Choroid plexus epithelial cell (primary cell): Measurements from ENCODE around the gene CYB561D1.
"Not testable (repeated sequence)": the region's sequence is repeated elsewhere in the genome, so short reads cannot be mapped to it uniquely, and the experiment has no call there.

Source experiments
- DNase-seq: peaks from one replicate; pipeline ENCODE4 v3.0.0-alpha.2; 2010; ENCODE audit warnings: low read depth
- H3K4me3 ChIP-seq: 2 replicates; pipeline ENCODE4 v1.5.1; 2011; ENCODE audit warnings: low read depth, mild to moderate bottlenecking, control low read depth, low read length, moderate library complexity
- TF ChIP-seq, protein P1 (sequence below): conservative IDR thresholded peaks from 2 replicates; pipeline ENCODE4 v1.5.1; 2011; ENCODE audit warnings: low read depth, mild to moderate bottlenecking, control low read depth, inconsistent platforms, low read length, moderate library complexity

Gene CYB561D1

DNA sequence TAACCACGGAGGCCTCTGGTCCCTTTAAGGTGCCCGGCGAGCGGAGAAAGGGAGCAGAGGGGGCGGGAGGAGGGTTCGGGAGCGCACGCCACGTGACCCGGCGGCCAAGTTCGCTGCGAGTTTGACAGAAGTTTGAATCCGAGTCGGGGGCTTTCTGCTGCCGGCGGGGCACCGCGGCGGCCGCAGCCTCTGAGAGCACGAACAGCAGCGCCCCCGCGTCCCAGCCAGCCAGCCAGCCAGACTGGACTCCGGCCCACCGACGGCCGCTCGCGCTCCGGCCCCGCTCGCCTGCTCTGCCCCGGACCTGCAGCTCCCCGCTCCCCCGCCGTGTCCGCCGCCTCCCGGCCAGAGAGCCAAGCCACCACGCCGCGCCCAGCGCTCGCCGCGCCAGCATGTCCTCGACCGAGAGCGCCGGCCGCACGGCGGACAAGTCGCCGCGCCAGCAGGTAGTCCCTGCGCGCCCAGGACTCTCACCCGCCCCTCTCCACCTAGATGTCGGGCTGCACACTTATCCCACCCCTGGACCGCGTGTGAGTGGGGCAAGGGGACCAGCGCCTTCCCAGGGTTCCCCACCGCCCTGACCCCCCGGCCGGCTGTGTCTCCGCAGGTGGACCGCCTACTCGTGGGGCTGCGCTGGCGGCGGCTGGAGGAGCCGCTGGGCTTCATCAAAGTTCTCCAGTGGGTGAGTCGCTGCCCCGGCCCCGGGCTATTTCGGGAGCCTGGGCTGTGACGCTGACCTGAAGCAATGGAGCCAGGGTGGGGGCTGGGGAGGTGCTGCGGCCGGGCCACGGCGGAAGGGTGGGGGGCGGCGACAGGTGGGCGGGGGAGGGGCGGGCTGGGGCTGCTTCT is 27.2 kb upstream of the CYB561D1 start, which contains the start of gene SYPL2:
SYPL2 (plus strand) TSS at position 95 of the 849 bp plus-strand sequence; CDS start at position 393, 298 bp downstream.
- peak; percentile 5 for DNase-seq
- peak within 1 kb of the TSS; percentile 53 for H3K4me3 ChIP-seq
- TF ChIP-seq, protein P1, sequence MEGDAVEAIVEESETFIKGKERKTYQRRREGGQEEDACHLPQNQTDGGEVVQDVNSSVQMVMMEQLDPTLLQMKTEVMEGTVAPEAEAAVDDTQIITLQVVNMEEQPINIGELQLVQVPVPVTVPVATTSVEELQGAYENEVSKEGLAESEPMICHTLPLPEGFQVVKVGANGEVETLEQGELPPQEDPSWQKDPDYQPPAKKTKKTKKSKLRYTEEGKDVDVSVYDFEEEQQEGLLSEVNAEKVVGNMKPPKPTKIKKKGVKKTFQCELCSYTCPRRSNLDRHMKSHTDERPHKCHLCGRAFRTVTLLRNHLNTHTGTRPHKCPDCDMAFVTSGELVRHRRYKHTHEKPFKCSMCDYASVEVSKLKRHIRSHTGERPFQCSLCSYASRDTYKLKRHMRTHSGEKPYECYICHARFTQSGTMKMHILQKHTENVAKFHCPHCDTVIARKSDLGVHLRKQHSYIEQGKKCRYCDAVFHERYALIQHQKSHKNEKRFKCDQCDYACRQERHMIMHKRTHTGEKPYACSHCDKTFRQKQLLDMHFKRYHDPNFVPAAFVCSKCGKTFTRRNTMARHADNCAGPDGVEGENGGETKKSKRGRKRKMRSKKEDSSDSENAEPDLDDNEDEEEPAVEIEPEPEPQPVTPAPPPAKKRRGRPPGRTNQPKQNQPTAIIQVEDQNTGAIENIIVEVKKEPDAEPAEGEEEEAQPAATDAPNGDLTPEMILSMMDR, result no peak

DNA sequence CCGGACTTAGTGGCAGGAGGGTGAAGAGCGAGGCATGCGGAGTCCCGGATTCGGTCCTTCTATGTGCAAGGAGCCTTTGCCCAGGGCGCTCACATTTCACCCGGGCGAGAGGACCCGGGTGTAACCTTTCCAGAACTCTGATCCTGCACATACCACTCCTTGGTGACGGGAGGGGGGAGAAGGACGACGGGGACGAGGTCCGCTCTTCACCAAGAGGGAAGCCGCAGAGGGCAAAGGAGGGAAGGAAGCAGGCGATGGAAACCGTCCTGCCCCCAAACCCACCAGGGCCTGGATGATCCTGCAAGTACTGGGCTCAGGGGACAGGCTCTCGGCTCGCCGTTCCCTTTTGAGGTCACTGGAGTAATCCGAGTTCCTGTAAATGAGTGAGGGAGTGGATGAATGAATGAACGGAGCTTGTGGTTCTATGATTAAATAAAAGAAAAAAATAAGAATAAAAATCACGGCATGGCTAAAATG is 26.6 kb upstream of the CYB561D1 start:
- DNase-seq, result no peak
- TF ChIP-seq, protein P1, result no peak
- no peak overlapping the region for H3K4me3 ChIP-seq

DNA sequence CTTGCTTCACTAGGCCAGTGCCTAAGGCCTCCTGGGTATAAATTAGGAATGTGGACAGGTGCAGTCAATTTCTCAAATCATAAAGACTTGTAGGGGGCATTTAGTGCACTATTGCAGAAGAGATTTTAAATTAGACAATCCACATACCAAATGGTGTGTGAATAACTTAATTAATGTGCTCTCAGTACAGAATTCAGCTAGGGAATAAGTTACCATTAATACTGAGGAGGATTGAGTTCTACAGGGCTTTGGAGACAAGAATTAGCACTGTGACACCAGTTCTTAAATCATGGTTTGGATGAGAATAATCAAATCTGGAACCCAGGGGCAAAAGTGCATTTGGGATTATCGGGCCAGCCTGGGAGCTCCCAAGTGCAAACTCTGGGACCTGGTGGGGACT is 25.8 kb upstream of the CYB561D1 start:
- no peak for DNase-seq
- H3K4me3 ChIP-seq, result no peak overlapping the region
- TF ChIP-seq, protein P1, result no peak

DNA sequence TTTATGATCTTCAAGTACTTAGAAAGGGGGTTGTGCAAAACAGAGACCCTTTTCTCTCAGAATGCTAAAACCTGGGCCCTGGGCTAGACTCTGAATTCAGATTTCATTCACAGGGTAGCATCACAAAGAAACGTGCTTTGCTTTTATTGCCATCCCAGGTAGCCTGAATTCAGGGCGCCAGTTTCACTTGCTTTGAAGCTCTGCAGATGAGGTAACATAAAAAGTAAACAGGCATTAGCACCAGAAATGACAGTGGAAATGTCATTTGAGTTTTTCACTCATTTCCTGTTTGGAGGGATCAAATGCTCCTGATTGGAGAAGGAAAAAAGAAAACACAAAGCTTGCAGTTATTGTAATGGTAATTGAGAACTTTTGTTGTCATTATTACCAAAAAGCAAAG is 25.0 kb upstream of the CYB561D1 start:
- TF ChIP-seq, protein P1, result no peak
- H3K4me3 ChIP-seq, result no peak overlapping the region
- DNase-seq, result no peak

DNA sequence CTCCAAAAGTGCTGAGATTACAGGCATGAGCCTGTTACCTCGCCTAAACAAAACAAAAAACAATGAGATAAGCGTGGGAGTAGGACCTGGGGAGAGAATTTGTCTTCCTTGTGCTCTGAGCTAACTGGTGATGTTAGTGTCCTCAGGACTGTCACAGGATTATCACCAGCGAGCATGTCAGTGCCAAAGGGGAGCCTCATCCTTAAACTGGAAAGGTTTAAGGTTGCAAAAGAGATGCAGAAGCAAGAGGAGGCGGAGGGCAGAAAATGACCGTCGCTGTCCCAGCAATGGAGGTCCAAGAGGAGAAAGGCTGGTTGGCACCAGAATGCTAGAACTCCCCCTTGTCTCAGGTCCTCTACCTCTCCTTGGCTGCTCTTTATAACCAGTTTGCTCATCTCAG is 23.6 kb upstream of the CYB561D1 start:
- H3K4me3 ChIP-seq, result no peak overlapping the region
- DNase-seq, result no peak
- TF ChIP-seq, protein P1, result no peak

DNA sequence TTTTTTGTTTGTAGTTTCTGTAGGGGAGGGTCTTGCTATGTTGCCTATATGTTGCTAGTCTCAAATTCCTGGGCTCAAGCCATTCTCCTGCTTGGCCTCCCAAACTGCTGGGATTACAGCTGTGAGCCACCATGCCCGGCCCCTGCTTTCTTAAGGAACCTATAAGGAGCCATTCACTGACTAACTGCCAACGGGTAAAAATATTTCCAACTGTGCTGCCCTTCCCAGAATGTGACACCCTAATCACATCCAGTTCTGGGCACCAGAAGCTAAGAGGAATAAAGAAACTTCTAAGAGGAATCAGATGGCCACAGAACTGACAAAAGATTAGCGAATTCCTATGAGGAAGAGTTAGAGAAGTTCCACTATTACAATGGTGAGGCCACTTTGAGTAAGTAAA is 21.1 kb upstream of the CYB561D1 start:
- DNase-seq, result no peak
- no peak overlapping the region for H3K4me3 ChIP-seq
- TF ChIP-seq, protein P1, result no peak

DNA sequence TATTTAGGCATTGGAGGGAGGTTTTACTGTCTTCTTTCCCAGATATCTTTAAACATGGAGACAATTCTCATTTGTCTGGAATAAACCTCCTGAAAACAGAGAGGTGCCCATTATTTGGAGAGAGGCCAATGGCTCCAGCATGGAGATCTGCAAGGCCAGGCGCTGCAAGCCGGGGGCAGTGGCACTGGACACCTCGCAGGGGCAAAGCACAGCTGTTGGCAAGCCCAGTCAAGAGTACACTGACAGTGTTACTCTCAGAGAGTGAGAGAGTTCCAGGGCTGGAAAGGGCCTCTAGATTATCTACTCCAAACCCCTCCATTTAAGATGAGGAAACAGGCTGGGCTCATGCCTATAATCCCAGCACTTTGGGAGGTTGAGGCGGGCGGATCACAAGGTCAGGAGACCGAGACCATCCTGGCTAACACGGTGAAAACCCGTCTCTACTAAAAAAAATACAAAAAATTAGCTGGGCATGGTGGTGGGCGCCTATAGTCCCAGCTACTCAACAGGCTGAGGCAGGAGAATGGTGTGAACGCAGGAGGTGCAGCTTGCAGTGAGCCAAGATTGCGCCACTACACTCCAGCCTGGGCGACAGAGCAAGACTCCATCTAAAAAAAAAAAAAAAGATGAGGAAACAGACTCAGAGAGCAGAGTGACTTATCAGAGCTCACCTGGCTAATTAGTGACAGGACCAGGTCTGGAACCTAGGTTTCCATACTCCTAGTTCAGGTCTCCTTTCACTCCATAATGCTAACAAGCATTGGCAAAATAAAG is 20.4 kb upstream of the CYB561D1 start:
- DNase-seq, H3K4me3 ChIP-seq: not testable (repeated sequence)
